Measurements from ENCODE around the gene RCSD1. TPM values are rescaled to one million over a fixed set of nuclear protein-coding genes. Genes with fewer than 3 reads are reported as not detected.

The RCSD1 gene
- polyA plus RNA-seq, 1 experiment: not detected

DNA sequence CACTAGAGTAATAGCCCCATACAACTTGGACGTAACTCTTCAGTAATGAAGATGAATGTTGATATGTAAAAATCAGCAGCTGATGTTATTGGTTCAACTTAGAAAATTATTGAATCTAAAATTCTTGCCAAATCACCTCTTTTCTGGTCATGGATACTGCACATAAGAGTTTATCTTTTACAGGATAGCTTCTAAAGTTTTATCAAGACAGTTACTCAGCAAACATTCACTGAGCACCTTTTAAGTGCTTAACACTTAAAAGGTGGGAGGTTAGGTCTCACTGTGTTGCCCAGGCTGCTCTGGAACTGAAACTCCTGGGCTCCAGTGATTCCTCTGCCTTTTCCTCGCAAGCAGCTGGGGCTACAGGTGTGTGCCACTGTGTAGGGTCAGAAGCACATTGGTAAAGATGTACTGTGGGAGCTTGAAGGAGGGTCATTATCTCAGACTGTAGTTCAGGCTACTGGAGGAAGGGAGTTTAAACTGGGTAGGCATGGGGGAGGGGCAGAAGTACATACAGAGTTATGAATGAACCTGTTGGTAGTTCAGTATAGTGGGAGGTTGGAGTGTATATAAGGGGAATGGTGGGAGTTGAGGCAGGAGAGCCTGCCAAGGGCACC is 93.8 kb downstream of the RCSD1 start:
- DNase-seq (ENCODE audit: low read depth, low spot score): no peak
- peak overlapping the region; percentile 80 for H3K4me3 ChIP-seq (ENCODE audit: low read depth, low read length)
- H3K9me3 ChIP-seq (ENCODE audit: control insufficient read depth, insufficient read depth, low read length): no peaks in the 10 kb centered on the region; the same call in 1 of the 2 replicates
- no peaks in the 10 kb centered on the region for H3K27me3 ChIP-seq (ENCODE audit: control insufficient read depth, insufficient read depth, low read length)
- H3K27ac ChIP-seq (ENCODE audit: low read depth, low read length): no peak overlapping the region
- TF ChIP-seq, protein P1, sequence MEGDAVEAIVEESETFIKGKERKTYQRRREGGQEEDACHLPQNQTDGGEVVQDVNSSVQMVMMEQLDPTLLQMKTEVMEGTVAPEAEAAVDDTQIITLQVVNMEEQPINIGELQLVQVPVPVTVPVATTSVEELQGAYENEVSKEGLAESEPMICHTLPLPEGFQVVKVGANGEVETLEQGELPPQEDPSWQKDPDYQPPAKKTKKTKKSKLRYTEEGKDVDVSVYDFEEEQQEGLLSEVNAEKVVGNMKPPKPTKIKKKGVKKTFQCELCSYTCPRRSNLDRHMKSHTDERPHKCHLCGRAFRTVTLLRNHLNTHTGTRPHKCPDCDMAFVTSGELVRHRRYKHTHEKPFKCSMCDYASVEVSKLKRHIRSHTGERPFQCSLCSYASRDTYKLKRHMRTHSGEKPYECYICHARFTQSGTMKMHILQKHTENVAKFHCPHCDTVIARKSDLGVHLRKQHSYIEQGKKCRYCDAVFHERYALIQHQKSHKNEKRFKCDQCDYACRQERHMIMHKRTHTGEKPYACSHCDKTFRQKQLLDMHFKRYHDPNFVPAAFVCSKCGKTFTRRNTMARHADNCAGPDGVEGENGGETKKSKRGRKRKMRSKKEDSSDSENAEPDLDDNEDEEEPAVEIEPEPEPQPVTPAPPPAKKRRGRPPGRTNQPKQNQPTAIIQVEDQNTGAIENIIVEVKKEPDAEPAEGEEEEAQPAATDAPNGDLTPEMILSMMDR (IDR thresholded peaks at IDR 0.05; ENCODE audit: low read depth, low read length): no peak
- CTCF ChIA-PET: interaction anchor here (1.3 to 1.7 kb wide), 3 partner anchors 9 to 361 kb away, joined by 5 to 8 read pairs (median 7); no protein-coding TSS in a partner anchor
- POLR2A ChIA-PET: interaction anchor here (1.6 kb wide), 1 partner anchor 68 kb away, joined by 4 read pairs; no protein-coding TSS in a partner anchor

DNA sequence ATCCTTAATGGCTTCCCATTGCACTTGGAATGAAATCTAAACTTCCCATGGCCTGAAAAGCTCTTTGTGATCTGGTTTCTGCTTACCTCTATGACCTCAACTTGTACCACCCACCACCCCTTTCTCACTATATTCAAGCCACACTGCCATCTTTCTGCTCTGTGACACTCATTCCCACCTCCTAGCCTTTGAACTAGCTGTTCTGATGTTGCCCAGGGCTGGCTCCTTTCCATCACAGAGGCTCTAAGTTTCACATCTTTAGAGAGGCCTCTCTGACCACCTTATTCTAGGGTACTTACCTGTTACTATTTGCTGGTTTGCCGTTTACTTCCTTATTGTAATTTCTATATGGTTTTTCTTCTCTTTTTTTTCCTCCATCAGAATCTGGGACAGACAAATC is 96.0 kb downstream of the RCSD1 start:
- ChIA-PET POLR2A (no interaction called here), CTCF (interaction anchor here (1.0 to 1.8 kb wide), 2 partner anchors 38 to 356 kb away, joined by 4 to 6 read pairs; no protein-coding TSS in a partner anchor)
- Histone ChIP-seq H3K4me3 (ENCODE audit: low read depth, low read length) (no peak overlapping the region), H3K9me3 (ENCODE audit: control insufficient read depth, insufficient read depth, low read length) (no peaks in the 10 kb centered on the region; the same call in 1 of the 2 replicates), H3K27me3 (ENCODE audit: control insufficient read depth, insufficient read depth, low read length) (no peaks in the 10 kb centered on the region), H3K27ac (ENCODE audit: low read depth, low read length) (no peak overlapping the region)
- TF ChIP-seq, protein P1 (IDR thresholded peaks at IDR 0.05; ENCODE audit: low read depth, low read length): no peak
- no peak for DNase-seq (ENCODE audit: low read depth, low spot score)

DNA sequence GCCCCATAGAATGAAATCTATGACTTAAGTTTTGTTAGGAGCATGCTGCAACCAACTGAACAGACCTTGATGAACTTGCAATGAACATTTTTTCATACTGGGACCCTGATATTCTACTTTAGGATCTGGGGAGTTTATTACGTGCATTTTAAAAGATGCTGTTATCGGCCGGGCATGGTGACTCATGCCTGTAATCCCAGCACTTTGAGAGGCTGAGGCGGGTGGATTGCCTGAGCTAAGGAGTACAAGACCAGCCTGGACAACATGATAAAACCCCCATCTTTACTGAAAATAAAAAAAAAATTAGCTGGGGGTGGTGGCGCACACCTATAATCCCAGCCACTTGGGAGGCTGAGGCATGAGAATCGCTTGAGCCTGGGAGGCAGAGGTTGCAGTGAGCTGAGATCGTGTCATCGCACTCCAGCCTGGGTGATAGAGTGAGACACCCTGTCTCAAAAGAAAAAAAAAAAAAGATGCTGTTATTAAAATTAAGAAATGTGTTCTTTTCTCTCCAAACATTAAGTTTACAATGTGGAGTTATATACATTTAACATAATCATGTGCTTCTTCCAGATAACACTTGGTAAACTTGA is 98.9 kb downstream of the RCSD1 start:
- Histone ChIP-seq H3K27ac (ENCODE audit: low read depth, low read length) (no peak overlapping the region), H3K27me3 (ENCODE audit: control insufficient read depth, insufficient read depth, low read length) (no peaks in the 10 kb centered on the region), H3K4me3 (ENCODE audit: low read depth, low read length) (no peak overlapping the region), H3K9me3 (ENCODE audit: control insufficient read depth, insufficient read depth, low read length) (no peaks in the 10 kb centered on the region)
- ChIA-PET POLR2A (no interaction called here), CTCF (interaction anchor here (1.7 kb wide), 1 partner anchor 14 kb away, joined by 3 read pairs; no protein-coding TSS in a partner anchor)
- no peak for DNase-seq (ENCODE audit: low read depth, low spot score)
- TF ChIP-seq, protein P1 (IDR thresholded peaks at IDR 0.05; ENCODE audit: low read depth, low read length): no peak

DNA sequence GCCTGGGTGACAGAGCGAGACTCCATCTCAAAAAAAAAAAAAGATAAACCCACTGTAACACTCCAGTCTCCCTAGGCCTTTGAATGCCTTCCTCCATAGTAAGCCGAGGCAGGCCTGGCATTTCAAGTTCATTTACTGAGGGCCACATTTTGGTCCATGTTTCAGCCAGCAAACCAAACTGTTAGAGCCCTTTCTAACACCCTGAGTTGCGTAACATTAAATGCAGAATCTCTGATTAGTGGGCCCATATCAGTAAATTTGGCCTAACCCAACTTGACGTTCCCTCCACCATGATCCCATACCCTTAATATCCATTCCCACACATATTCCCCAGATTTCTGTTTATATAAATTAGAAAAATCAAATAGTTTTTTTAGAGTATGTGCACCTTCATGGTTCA is 104.2 kb downstream of the RCSD1 start:
- Histone ChIP-seq H3K27ac (ENCODE audit: low read depth, low read length) (no peak overlapping the region), H3K4me3 (ENCODE audit: low read depth, low read length) (no peak overlapping the region), H3K27me3 (ENCODE audit: control insufficient read depth, insufficient read depth, low read length) (no peaks in the 10 kb centered on the region), H3K9me3 (ENCODE audit: control insufficient read depth, insufficient read depth, low read length) (no peaks in the 10 kb centered on the region; the same call in 1 of the 2 replicates)
- DNase-seq (ENCODE audit: low read depth, low spot score): no peak
- TF ChIP-seq, protein P1 (IDR thresholded peaks at IDR 0.05; ENCODE audit: low read depth, low read length): no peak
- CTCF ChIA-PET: no interaction called here
- POLR2A ChIA-PET: no interaction called here

DNA sequence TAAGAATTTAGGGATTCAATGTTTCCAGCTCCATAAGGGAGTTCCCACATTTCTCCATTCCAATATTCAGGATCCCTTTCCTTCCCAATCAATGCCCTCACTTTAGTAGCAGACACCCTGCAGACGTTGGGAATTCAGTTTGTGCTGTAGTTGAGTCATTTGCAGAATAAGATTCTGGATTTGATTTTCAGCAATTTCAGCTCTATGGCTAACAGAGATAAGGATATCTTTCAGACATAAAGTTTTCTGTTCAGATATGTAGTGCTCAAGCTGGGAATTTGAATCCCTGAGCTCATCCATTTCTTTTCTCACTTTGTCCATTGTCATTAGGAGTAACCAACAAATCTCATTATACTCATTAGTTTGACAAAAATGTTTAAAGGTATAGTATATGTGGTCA is 104.8 kb downstream of the RCSD1 start:
- Histone ChIP-seq H3K9me3 (ENCODE audit: control insufficient read depth, insufficient read depth, low read length) (no peaks in the 10 kb centered on the region; the same call in 1 of the 2 replicates), H3K4me3 (ENCODE audit: low read depth, low read length) (no peak overlapping the region), H3K27me3 (ENCODE audit: control insufficient read depth, insufficient read depth, low read length) (no peaks in the 10 kb centered on the region), H3K27ac (ENCODE audit: low read depth, low read length) (no peak overlapping the region)
- TF ChIP-seq, protein P1 (IDR thresholded peaks at IDR 0.05; ENCODE audit: low read depth, low read length): no peak
- ChIA-PET CTCF (no interaction called here), POLR2A (no interaction called here)
- DNase-seq (ENCODE audit: low read depth, low spot score): no peak

All from AG04450 (cell line).